MM.1S (cell line): ENCODE measurements around the gene HCN4.

Source experiments
- CTCF ChIP-seq: fragments of 300-600 bp; sonication (generic); IDR thresholded peaks from 2 replicates; pipeline ENCODE4 v1.5.1; 2016; ENCODE audit warnings: antibody characterized with exemption, low read length, mixed read lengths
- EZH2 ChIP-seq: fragments of 300-600 bp; sonication (generic); optimal IDR thresholded peaks from 2 replicates; pipeline ENCODE3; 2017; ENCODE audit warnings: low read depth, mild to moderate bottlenecking, antibody characterized with exemption, low read length, mixed read lengths
- EZH2phosphoT487 ChIP-seq: fragments of 300-600 bp; sonication (generic); IDR thresholded peaks from 2 replicates; pipeline ENCODE4 v1.6.1; 2018; ENCODE audit warnings: antibody characterized with exemption, low read length

GRCh38 chr15:73331501-73331900 is 37.3 kb downstream of the HCN4 start:
- TF ChIP-seq CTCF (no peak), EZH2phosphoT487 (no peak), EZH2 (no peak)
